ENCODE results near the gene PCOLCE2.

GRCh38 chr3:142794508-142794907 lies 94.4 kb downstream of the PCOLCE2 start:
- TF ChIP-seq, protein P1, sequence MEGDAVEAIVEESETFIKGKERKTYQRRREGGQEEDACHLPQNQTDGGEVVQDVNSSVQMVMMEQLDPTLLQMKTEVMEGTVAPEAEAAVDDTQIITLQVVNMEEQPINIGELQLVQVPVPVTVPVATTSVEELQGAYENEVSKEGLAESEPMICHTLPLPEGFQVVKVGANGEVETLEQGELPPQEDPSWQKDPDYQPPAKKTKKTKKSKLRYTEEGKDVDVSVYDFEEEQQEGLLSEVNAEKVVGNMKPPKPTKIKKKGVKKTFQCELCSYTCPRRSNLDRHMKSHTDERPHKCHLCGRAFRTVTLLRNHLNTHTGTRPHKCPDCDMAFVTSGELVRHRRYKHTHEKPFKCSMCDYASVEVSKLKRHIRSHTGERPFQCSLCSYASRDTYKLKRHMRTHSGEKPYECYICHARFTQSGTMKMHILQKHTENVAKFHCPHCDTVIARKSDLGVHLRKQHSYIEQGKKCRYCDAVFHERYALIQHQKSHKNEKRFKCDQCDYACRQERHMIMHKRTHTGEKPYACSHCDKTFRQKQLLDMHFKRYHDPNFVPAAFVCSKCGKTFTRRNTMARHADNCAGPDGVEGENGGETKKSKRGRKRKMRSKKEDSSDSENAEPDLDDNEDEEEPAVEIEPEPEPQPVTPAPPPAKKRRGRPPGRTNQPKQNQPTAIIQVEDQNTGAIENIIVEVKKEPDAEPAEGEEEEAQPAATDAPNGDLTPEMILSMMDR (IDR thresholded peaks at IDR 0.05; ENCODE audit: low read length), result no peak
- TF ChIP-seq EZH2 (IDR thresholded peaks at IDR 0.05; ENCODE audit: borderline replicate concordance, low read length), result no peak
